Heart right ventricle (tissue), 16 donors: ENCODE results near the gene ARHGEF7. TPM values are rescaled to one million over a fixed set of nuclear protein-coding genes. Genes with fewer than 3 reads are reported as not detected.

Source experiments
- ATAC-seq, 8 donors: fragments of 200-7000 bp; cut with Tn5 transposase; one replicate each; pipeline ENCODE4 v1.9.1; 2020; ENCODE audit warnings: mild to moderate bottlenecking in 8 of 8, moderate library complexity in 8 of 8, moderate number of reproducible peaks in 1 of 8
- DNase-seq, 2 donors: peaks; one replicate each; pipeline ENCODE4 v3.0.0-alpha.2; 2020
- H3K27ac ChIP-seq, 10 donors: fragments of 200-600 bp; sonication (generic) in 2 of 10; one replicate each; pipeline versions ENCODE4 v1.5.0 to v1.8.0; 2020 to 2022; ENCODE audit warnings: mild to moderate bottlenecking in 3 of 10
- H3K27me3 ChIP-seq, 7 donors: fragments of 200-600 bp; one replicate each; pipeline ENCODE4 v1.8.0; 2021 to 2022; ENCODE audit warnings: mild to moderate bottlenecking in 2 of 7
- H3K36me3 ChIP-seq, 9 donors: fragments of 200-600 bp; sonication (generic) in 1 of 9; one replicate each; pipeline versions ENCODE4 v1.5.0 to v1.8.0; 2020 to 2022; ENCODE audit warnings: mild to moderate bottlenecking in 2 of 9
- H3K4me1 ChIP-seq, 9 donors: fragments of 200-600 bp; sonication (generic) in 1 of 9; one replicate each; pipeline versions ENCODE4 v1.5.0 to v1.8.0; 2020 to 2022; ENCODE audit warnings: mild to moderate bottlenecking in 4 of 9
- H3K4me3 ChIP-seq, 10 donors: fragments of 200-600 bp; sonication (generic) in 2 of 10; one replicate each; pipeline versions ENCODE4 v1.5.0 to v1.8.0; 2020 to 2022; ENCODE audit warnings: mild to moderate bottlenecking in 7 of 10, moderate library complexity in 2 of 10
- H3K9me3 ChIP-seq, 11 donors: fragments of 200-600 bp in 10 of 11; sonication (generic) in 2 of 11; one replicate each; pipeline versions ENCODE4 v1.5.0 to v1.8.0; 2013 to 2022; ENCODE audit warnings: mild to moderate bottlenecking in 2 of 11, control low read depth in 1 of 11, moderate library complexity in 1 of 11
- WGBS, 2 donors: extraction: QIAGEN DNeasy Blood & Tissue Kit; methylation state at CpG; one replicate each; pipeline ENCODE4 v1.1.7; 2013; ENCODE audit warnings: inconsistent platforms in 1 of 2; 5-methylcytosine and 5-hydroxymethylcytosine counted together
- intact Hi-C, 10 donors: fragments of 100-400 bp; cut with DNase I; formaldehyde crosslinking; loops; one replicate each; pipeline versions ENCODE4 v1.11.1 to v1.14.2; 2022
- polyA plus RNA-seq, 2 donors: library from polyadenylated mRNA; stranded (reverse); fragments of 200-250 nt; gene quantifications; one replicate each; pipeline ENCODE4 v1.2.3, GENCODE V29; 2013
- total RNA-seq, 10 donors: library from RNA; stranded (reverse); fragmentation: NEBNext Ultra II Directional in 3 of 10; extraction: Animal tissue kit (Norgen Biotek cat#: 25700) in 3 of 10; gene quantifications; one replicate each; pipeline versions ENCODE4 v1.2.1 to v1.2.4, GENCODE V29; 2021 to 2023
- TF ChIP-seq, protein P1 (sequence below), 9 donors: fragments of 200-600 bp; sonication (generic) in 2 of 9; IDR thresholded peaks; one replicate each; pipeline versions ENCODE4 v1.5.0 to v1.8.0; 2021 to 2022; ENCODE audit warnings: antibody characterized with exemption in 9 of 9, mild to moderate bottlenecking in 5 of 9, moderate library complexity in 1 of 9
- donor health status: Arrhythmogenic right ventricular cardiomyopathy.
- donor health status: ischemic (EF 13 %, LVEDD 7.1; RV severe dilation, severe dysfunction).
- donor health status: healthy with polysubstance abuse.
- donor health status: DM: no; HTN: yes; CAD: no.
- donor health status: DM: no; HTN: no; CAD: no.
- donor health status: ischemic (EF 25% LVEDD 6.9; RV normal size, moderate dysfunction).
- donor health status: ischemic (EF 25% LVEDD 5.7; RV mildly dilated, moderate dysfunction).
- donor health status: healthy.
- donor health status: DM: yes; HTN: yes; CAD: no.
- donor health status: Ischemic cardiomyopathy.
- donor health status: ischemic (EF 35%, LVEDD 5.7; RV mildly dilated, moderate dysfunction).
- donor health status: nonischemic (EF 11% LVEDD 7.7; RV severe dilation, severe dysfunction).
- donor health status: DM: yes; HTN: yes; CAD: no.
- donor health status: PGD.
- donor health status: ischemic (EF 29% LVEDD 5.4; RV normal size, mild dysfunction).
- donor health status: nonischemic (EF 23%, LVEDD 6.1; RV moderate dilation, normal function).

The ARHGEF7 gene
- total and polyA plus RNA-seq, 12 donors = 18.4 to 56.6 (median 43.1) TPM

DNA sequence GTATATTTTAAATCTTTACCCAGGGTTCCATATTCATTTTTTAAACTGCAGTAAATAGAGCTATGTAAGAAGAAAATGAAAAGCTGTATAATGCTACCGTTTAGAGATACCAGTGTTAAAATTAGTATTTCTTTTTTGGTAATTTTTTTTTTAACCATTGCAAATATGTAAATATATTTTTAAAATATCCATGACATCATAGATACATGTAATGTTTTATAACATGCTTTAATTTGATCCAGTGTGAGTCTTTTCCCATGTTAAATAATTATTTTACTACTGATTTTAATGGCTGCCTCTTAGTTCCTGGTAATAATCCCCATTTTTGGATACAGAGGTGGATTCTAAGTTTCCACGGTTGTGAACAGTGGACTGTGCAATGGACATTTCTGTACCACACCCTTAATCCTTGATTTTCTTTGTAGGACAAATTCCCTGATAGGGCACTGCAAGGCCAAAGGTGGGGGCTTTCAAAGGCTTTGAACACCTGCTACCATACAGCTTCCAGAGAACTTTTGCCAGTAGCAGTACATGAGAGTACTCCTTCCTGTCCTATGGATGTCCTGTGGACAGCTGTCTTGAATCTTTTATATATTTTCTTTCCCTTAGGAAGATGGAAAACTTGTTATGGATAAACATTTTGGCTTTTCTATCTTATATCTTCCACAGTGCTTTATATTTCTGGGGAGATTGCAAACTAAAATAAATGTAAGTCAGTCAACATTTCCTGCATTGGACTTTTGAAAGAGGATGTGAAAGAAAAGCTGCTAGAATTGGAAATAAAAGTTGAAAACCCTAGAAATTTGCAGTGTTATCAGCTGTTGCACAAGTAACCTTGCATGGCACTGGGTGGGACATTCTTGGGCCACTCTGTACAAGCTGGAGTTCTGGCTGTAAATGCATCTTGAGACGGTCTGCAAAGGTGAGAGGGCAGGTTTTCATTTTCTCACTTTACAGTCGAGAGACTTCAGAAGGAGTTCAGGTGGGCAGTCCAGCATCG lies 46.8 kb downstream of the ARHGEF7 start:
- 84% methylated on average over 5 of the region's 5 CpGs for WGBS, 2 donors
- Histone ChIP-seq H3K4me3 (no peak overlapping the region), H3K27me3 (no peaks in the 10 kb centered on the region), H3K27ac (no peak overlapping the region), H3K36me3 (peaks cover 0 to 41% (median 6%) of the 10 kb centered on the region in 9 donors), H3K4me1 (peaks cover 3 to 79% (median 34%) of the 10 kb centered on the region in 9 donors), H3K9me3 (no peaks in the 10 kb centered on the region)
- intact Hi-C loops = no loop called here
- TF ChIP-seq, protein P1, sequence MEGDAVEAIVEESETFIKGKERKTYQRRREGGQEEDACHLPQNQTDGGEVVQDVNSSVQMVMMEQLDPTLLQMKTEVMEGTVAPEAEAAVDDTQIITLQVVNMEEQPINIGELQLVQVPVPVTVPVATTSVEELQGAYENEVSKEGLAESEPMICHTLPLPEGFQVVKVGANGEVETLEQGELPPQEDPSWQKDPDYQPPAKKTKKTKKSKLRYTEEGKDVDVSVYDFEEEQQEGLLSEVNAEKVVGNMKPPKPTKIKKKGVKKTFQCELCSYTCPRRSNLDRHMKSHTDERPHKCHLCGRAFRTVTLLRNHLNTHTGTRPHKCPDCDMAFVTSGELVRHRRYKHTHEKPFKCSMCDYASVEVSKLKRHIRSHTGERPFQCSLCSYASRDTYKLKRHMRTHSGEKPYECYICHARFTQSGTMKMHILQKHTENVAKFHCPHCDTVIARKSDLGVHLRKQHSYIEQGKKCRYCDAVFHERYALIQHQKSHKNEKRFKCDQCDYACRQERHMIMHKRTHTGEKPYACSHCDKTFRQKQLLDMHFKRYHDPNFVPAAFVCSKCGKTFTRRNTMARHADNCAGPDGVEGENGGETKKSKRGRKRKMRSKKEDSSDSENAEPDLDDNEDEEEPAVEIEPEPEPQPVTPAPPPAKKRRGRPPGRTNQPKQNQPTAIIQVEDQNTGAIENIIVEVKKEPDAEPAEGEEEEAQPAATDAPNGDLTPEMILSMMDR (IDR thresholded peaks at IDR 0.05) = no peak
- no peak for DNase-seq
- ATAC-seq = no peak

DNA sequence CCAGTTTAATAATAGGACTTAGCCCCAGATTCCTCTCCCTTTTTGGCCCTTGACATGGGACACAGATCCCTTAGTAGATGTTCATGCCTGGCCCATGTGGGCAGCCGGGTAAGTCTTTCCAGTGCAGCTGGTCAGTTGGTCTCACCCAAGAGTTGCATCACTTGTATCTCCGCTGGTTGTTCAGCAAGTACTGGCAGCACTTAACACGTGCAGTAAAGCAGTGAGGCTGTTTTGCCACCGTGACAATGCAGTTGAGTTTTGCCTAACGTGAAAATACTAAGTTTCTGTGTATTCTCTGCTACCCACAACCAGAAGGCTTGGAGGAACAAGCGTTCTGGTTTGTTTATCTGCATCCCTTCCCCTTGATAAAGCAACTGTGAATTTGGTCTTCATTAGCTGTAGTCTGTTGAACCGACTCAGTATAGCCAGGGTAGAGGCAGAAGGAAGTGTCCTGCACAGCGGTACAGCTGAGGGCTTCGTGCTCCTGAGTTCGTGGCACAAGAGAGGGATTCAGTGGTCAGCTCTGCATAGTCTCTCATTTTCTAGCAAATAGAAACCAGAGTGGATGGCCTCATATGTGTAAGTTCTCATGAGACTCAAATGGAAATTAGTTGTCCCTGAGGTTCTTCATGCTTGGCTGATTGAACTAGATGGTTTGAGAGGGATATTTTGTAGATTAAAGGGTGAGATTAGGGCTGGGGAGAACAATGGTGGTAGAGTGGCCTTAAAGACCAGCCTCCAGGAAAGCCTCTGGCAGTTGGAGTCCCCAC lies 50.3 kb downstream of the ARHGEF7 start:
- WGBS, 2 donors = 94 to 95% methylated on average over 10 of the region's 10 CpGs
- no peaks in the 10 kb centered on the region for H3K27me3 ChIP-seq
- intact Hi-C loops = no loop called here
- TF ChIP-seq, protein P1 (IDR thresholded peaks at IDR 0.05) = no peak
- H3K9me3 ChIP-seq = peaks cover 0 to 3% (median 0%) of the 10 kb centered on the region in 11 donors
- H3K27ac ChIP-seq = no peak overlapping the region
- H3K4me1 ChIP-seq = peaks cover 0 to 66% (median 27%) of the 10 kb centered on the region in 9 donors
- DNase-seq (no peak), ATAC-seq (peak in 1 of 8 donors; percentile 36)
- peaks cover 0 to 46% (median 6%) of the 10 kb centered on the region in 9 donors for H3K36me3 ChIP-seq
- H3K4me3 ChIP-seq = no peak overlapping the region

DNA sequence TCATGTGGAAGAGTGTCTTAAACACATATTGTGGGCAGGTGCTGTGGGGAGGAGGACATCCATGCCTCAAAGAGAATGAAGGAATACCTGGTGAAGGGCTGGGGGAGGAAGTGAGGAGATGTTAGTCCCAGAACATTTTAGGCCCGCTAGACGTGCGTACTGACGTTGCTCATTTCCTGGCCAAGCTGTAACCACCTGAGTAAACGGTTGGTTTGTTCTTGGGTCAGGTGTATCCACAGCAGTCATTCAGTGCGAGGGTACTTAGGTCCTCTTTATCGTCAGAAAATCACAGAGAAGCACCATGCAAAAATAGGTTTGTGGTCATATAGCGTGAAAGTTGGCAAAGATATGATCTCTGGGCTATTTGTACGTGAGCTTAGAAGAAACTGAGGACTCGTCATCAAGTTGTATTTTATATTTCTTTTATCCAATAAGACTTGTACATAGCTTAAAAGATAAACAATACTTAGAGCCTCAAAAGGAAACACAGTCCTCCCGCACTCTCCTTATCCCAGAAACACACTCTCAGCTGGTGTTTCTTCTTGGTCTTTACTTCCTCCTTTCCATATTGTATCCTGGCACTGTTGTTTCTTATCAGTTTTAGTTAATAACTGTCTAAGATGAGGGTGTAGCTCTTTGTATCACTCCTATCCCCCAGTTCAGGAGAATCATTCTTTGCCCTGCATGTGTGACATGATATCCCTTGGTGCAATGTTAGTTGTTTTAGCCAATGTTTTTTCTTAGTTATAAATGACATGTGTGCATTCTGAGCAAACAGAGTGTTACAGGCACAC lies 52.0 kb downstream of the ARHGEF7 start:
- WGBS, 2 donors = 90 to 92% methylated on average over 11 of the region's 11 CpGs
- no peak overlapping the region for H3K27ac ChIP-seq
- ATAC-seq = peak in 1 of 8 donors; percentile 14
- H3K27me3 ChIP-seq = no peaks in the 10 kb centered on the region
- H3K9me3 ChIP-seq = peaks cover 0 to 3% (median 0%) of the 10 kb centered on the region in 11 donors
- peaks cover 0 to 36% (median 6%) of the 10 kb centered on the region in 9 donors for H3K36me3 ChIP-seq
- H3K4me1 ChIP-seq = peaks cover 0 to 58% (median 20%) of the 10 kb centered on the region in 9 donors
- intact Hi-C loops = no loop called here
- DNase-seq = no peak
- TF ChIP-seq, protein P1 (IDR thresholded peaks at IDR 0.05) = no peak
- no peak overlapping the region for H3K4me3 ChIP-seq
